Hepatocyte (in vitro differentiated cells): ENCODE results near the gene COP1. TPM values are rescaled to one million over a fixed set of nuclear protein-coding genes. Genes with fewer than 3 reads are reported as not detected.
"Not testable (repeated sequence)": the region's sequence is repeated elsewhere in the genome, so short reads cannot be mapped to it uniquely, and the experiment has no call there.

Source experiments
- DNase-seq: peaks from one replicate; pipeline ENCODE4 v3.0.0-alpha.2; 2016; ENCODE audit warnings: low spot score
- H2AFZ ChIP-seq: fragments of 200-600 bp; sonication (generic); 2 replicates; pipeline ENCODE4 v1.6.0; 2016; ENCODE audit warnings: antibody characterized with exemption, mild to moderate bottlenecking
- H3K27ac ChIP-seq: fragments of 200-600 bp; sonication (generic); 2 replicates; pipeline ENCODE4 v1.5.1; 2016; ENCODE audit warnings: mild to moderate bottlenecking
- H3K27me3 ChIP-seq: fragments of 200-600 bp; sonication (generic); 2 replicates; pipeline ENCODE4 v1.6.1; 2016
- H3K36me3 ChIP-seq: fragments of 200-600 bp; sonication (generic); replicated peaks from 2 replicates; pipeline ENCODE4 v1.5.1; 2016; ENCODE audit warnings: low read depth; ENCODE audit not compliant: insufficient read depth
- H3K4me1 ChIP-seq: fragments of 200-600 bp; sonication (generic); 2 replicates; pipeline ENCODE4 v1.5.1; 2016; ENCODE audit warnings: mild to moderate bottlenecking, moderate library complexity; ENCODE audit not compliant: insufficient read depth
- H3K4me2 ChIP-seq: fragments of 200-600 bp; sonication (generic); 2 replicates; pipeline ENCODE4 v1.6.0; 2016
- H3K4me3 ChIP-seq: fragments of 200-600 bp; sonication (generic); 2 replicates; pipeline ENCODE4 v1.5.1; 2016; ENCODE audit warnings: mild to moderate bottlenecking
- H3K79me2 ChIP-seq: fragments of 200-600 bp; sonication (generic); 2 replicates; pipeline ENCODE4 v1.6.0; 2017; ENCODE audit warnings: mild to moderate bottlenecking
- H3K9me2 ChIP-seq: fragments of 200-600 bp; sonication (generic); replicated peaks from 2 replicates; pipeline ENCODE4 v1.6.0; 2017; ENCODE audit warnings: mild to moderate bottlenecking; ENCODE audit not compliant: insufficient read depth
- H3K9me3 ChIP-seq: fragments of 200-600 bp; sonication (generic); 2 replicates; pipeline ENCODE4 v1.5.1; 2016; ENCODE audit warnings: low read depth, mild to moderate bottlenecking
- H4K20me1 ChIP-seq: fragments of 200-600 bp; sonication (generic); 2 replicates; pipeline ENCODE4 v1.6.0; 2016; ENCODE audit warnings: mild to moderate bottlenecking; ENCODE audit not compliant: insufficient read depth, poor library complexity, severe bottlenecking
- CTCF ChIP-seq: fragments of 200-600 bp; sonication (generic); IDR thresholded peaks from 2 replicates; pipeline ENCODE4 v1.5.1; 2016; ENCODE audit warnings: antibody characterized with exemption, mild to moderate bottlenecking; ENCODE audit not compliant: poor library complexity
- EZH2 ChIP-seq: fragments of 200-600 bp; sonication (generic); IDR thresholded peaks from 2 replicates; pipeline ENCODE4 v1.6.1; 2016; ENCODE audit warnings: antibody characterized with exemption, mild to moderate bottlenecking, borderline replicate concordance
- EZH2phosphoT487 ChIP-seq: fragments of 200-600 bp; sonication (generic); IDR thresholded peaks from one replicate; pipeline ENCODE4 v1.6.1; 2018; ENCODE audit warnings: antibody characterized with exemption, mild to moderate bottlenecking, low read depth, moderate library complexity; ENCODE audit not compliant: unreplicated experiment, severe bottlenecking
- WGBS: methylation state at CpG from one replicate; pipeline ENCODE4 v1.1.6; 2016; ENCODE audit warnings: low lambda C conversion rate; ENCODE audit errors: missing lambda C conversion rate; 5-methylcytosine and 5-hydroxymethylcytosine counted together
- polyA plus RNA-seq: library from polyadenylated mRNA; unstranded; fragments of >200 nt; fragmentation: Nextera tagmentation; extraction: Ambion mirVana; gene quantifications from 2 replicates; pipeline ENCODE4 v1.2.1, GENCODE V29; 2016
- total RNA-seq: library from RNA; depleted of rRNA; stranded (reverse); fragments of >200 nt; gene quantifications from 2 replicates; pipeline ENCODE4 v1.2.3, GENCODE V29; 2014

Gene COP1
- total and polyA plus RNA-seq, 2 experiments from 2014 or later: 63.0 to 65.9 TPM

GRCh38 chr1:176032040-176032645, 174.9 kb downstream of the COP1 start:
- H3K36me3 ChIP-seq: no peaks in the 10 kb centered on the region
- 71% methylated on average over 2 of the region's 2 CpGs for WGBS
- H3K9me2 ChIP-seq: no peaks in the 10 kb centered on the region
- no peak overlapping the region for H2AFZ ChIP-seq
- H3K4me2 ChIP-seq: no peak overlapping the region
- no peak overlapping the region for H3K27ac ChIP-seq
- H3K4me3 ChIP-seq: no peak overlapping the region
- H3K4me1 ChIP-seq: no peaks in the 10 kb centered on the region
- DNase-seq: no peak
- no peaks in the 10 kb centered on the region for H4K20me1 ChIP-seq
- no peaks in the 10 kb centered on the region for H3K79me2 ChIP-seq
- no peaks in the 10 kb centered on the region for H3K27me3 ChIP-seq
- H3K9me3 ChIP-seq: no peaks in the 10 kb centered on the region
- TF ChIP-seq EZH2phosphoT487 (no peak), EZH2 (no peak), CTCF (no peak)

- Histone ChIP-seq H3K4me2 (no peak overlapping the region), H3K27ac (no peak overlapping the region), H3K27me3 (no peaks in the 10 kb centered on the region), H3K79me2 (no peaks in the 10 kb centered on the region), H3K9me2 (no peaks in the 10 kb centered on the region), H3K9me3 (no peaks in the 10 kb centered on the region), H3K4me1 (no peaks in the 10 kb centered on the region), H3K36me3 (no peaks in the 10 kb centered on the region), H2AFZ (no peak overlapping the region), H4K20me1 (no peaks in the 10 kb centered on the region), H3K4me3 (no peak overlapping the region)
- TF ChIP-seq EZH2 (no peak), CTCF (no peak), EZH2phosphoT487 (no peak)
- WGBS: 100% methylated on average over 2 of the region's 2 CpGs
- DNase-seq: no peak
Observed at GRCh38 chr1:176029609-176030008, 177.5 kb downstream of the COP1 start.

GRCh38 chr1:176029155-176029554, 177.9 kb downstream of the COP1 start:
- TF ChIP-seq CTCF (no peak), EZH2phosphoT487 (no peak), EZH2 (no peak)
- H3K27me3 ChIP-seq: no peaks in the 10 kb centered on the region
- H3K79me2 ChIP-seq: no peaks in the 10 kb centered on the region
- H3K9me2 ChIP-seq: no peaks in the 10 kb centered on the region
- no peaks in the 10 kb centered on the region for H3K9me3 ChIP-seq
- no peak overlapping the region for H3K27ac ChIP-seq
- H3K4me2 ChIP-seq: no peak overlapping the region
- no peaks in the 10 kb centered on the region for H4K20me1 ChIP-seq
- no peak for DNase-seq
- H3K36me3 ChIP-seq: no peaks in the 10 kb centered on the region
- H3K4me1 ChIP-seq: no peaks in the 10 kb centered on the region
- H2AFZ ChIP-seq: no peak overlapping the region
- no peak overlapping the region for H3K4me3 ChIP-seq

- not testable (repeated sequence) for H3K4me1 ChIP-seq, H3K9me3 ChIP-seq, H3K9me2 ChIP-seq, H4K20me1 ChIP-seq, H3K27ac ChIP-seq, H3K4me2 ChIP-seq, H2AFZ ChIP-seq, H3K27me3 ChIP-seq, H3K79me2 ChIP-seq, DNase-seq, H3K36me3 ChIP-seq, H3K4me3 ChIP-seq
- 84% methylated on average over 4 of the region's 4 CpGs for WGBS
Observed at GRCh38 chr1:176027934-176028333, 179.2 kb downstream of the COP1 start.
